ENCODE data around the gene KCNN2. TPM values are rescaled to one million over a fixed set of nuclear protein-coding genes. Genes with fewer than 3 reads are reported as not detected.

KCNN2 gene
- total RNA-seq, 1 experiment from 2014 or later: not detected

- no peaks in the 10 kb centered on the region for H3K79me2 ChIP-seq (ENCODE audit: insufficient read depth, low read length)
- H4K20me1 ChIP-seq (ENCODE audit: insufficient read depth): no peaks in the 10 kb centered on the region
- RAD21 ChIA-PET (ENCODE audit: low non-redundant PET in 1 of 2, low total read pairs in 2 of 2, uncharacterized antibody in 2 of 2, unreplicated experiment in 2 of 2): no interaction called here
- H3K4me2 ChIP-seq (ENCODE audit: low read length): no peak overlapping the region
- H2AFZ ChIP-seq (ENCODE audit: low read depth, low read length, poor library complexity, severe bottlenecking): no peak overlapping the region
- H3K9me2 ChIP-seq (ENCODE audit: insufficient read depth): no peaks in the 10 kb centered on the region
- DNase-seq (ENCODE audit: low read depth, low spot score): no peak
- intact Hi-C loops (cut with micrococcal nuclease): no loop called here
- H3K27ac ChIP-seq (ENCODE audit: low read depth, low read length): no peak overlapping the region
- no peaks in the 10 kb centered on the region for H3K4me1 ChIP-seq (ENCODE audit: control insufficient read depth in 1 of 2, insufficient read depth in 2 of 2, low read length in 2 of 2)
- no peaks in the 10 kb centered on the region for H3K9me3 ChIP-seq (ENCODE audit: control insufficient read depth in 1 of 2, insufficient read depth in 1 of 2, low read depth in 1 of 2, low read length in 2 of 2)
- no TSS peak for BruUV-seq (replicated peaks)
- CTCF ChIA-PET: no interaction called here
- no peak overlapping the region for H3K4me3 ChIP-seq (replicated peaks in 1 of 2; ENCODE audit: low read depth in 1 of 2, low read length in 2 of 2)
- H3K27me3 ChIP-seq (ENCODE audit: insufficient read depth, low read length): 0 out of 2 replicates have a peak, but pooled peaks cover 4% of the 10 kb centered on the region
- TF ChIP-seq SRF (IDR thresholded peaks at IDR 0.05; ENCODE audit: low read depth) (no peak), SP1 (IDR thresholded peaks at IDR 0.05; ENCODE audit: low read depth) (no peak), SIN3A (IDR thresholded peaks at IDR 0.05; ENCODE audit: low read depth) (no peak), TCF7L2 (IDR thresholded peaks at IDR 0.05; ENCODE audit: borderline replicate concordance, extremely low read depth, insufficient read depth, insufficient read length) (no peak), EZH2 (IDR thresholded peaks at IDR 0.05) (no peak), EGR1 (IDR thresholded peaks at IDR 0.05; ENCODE audit: low read depth) (no peak), CBX3 (IDR thresholded peaks at IDR 0.05; ENCODE audit: low read depth) (no peak), CEBPB (IDR thresholded peaks at IDR 0.05; ENCODE audit: low read depth) (no peak), RAD21 (IDR thresholded peaks at IDR 0.05; ENCODE audit: low read depth) (no peak), ZFX (IDR thresholded peaks at IDR 0.05) (no peak), POLR2AphosphoS5 (IDR thresholded peaks at IDR 0.05; ENCODE audit: low read depth, low read length) (no peak), MAX (IDR thresholded peaks at IDR 0.05) (no peak), ZBTB33 (IDR thresholded peaks at IDR 0.05; ENCODE audit: extremely low read depth, insufficient replicate concordance, low read length) (no peak), EZH2phosphoT487 (IDR thresholded peaks at IDR 0.05; ENCODE audit: borderline replicate concordance) (no peak), CTCF (IDR thresholded peaks at IDR 0.05 in 2 of 3, conservative IDR thresholded peaks at IDR 0.05 in 1 of 3; ENCODE audit: borderline replicate concordance in 1 of 3, insufficient read depth in 1 of 3, low read depth in 2 of 3, low read length in 2 of 3) (no peak), ZNF274 (IDR thresholded peaks at IDR 0.05; ENCODE audit: low read depth, low read length) (no peak), JUND (IDR thresholded peaks at IDR 0.05) (no peak), POLR2A (IDR thresholded peaks at IDR 0.05; ENCODE audit: borderline replicate concordance, extremely low read depth, insufficient read depth, insufficient read length) (no peak)
- POLR2A ChIA-PET: no interaction called here
- H3K36me3 ChIP-seq (ENCODE audit: control insufficient read depth in 1 of 2, insufficient read depth in 2 of 2, low read length in 2 of 2): no peaks in the 10 kb centered on the region
- ATAC-seq: no peak
- H3K9ac ChIP-seq (ENCODE audit: low read length): no peak overlapping the region
Observed at GRCh38 chr5:114391321-114391720, 29.5 kb downstream of the KCNN2 start.
